Gastrocnemius medialis (tissue), 4 donors: ENCODE data around the gene FNDC5. TPM values are rescaled to one million over a fixed set of nuclear protein-coding genes. Genes with fewer than 3 reads are reported as not detected.
A peak's percentile ranks its signal among the peaks of the same experiment; 100 is the strongest.

Source experiments
- ATAC-seq, 2 donors: fragments of 150-250 bp; one replicate each; pipeline ENCODE4 v1.9.1; 2016
- DNase-seq, 2 donors: peaks; one replicate each; pipeline ENCODE4 v3.0.0-alpha.2; 2019
- H3K27ac ChIP-seq, 4 donors: fragments of 200-600 bp; sonication (generic); 1 replicate in 1 of 4; 2 replicates in 3 of 4; pipeline ENCODE4 v1.5.1; 2016 to 2018; ENCODE audit warnings: mild to moderate bottlenecking in 2 of 4, moderate library complexity in 1 of 4
- H3K27me3 ChIP-seq, 3 donors: fragments of 200-600 bp; sonication (generic) in 2 of 3; 1 replicate in 1 of 3; 2 replicates in 2 of 3; pipeline versions ENCODE4 v1.5.1 to v1.6.0; 2016 to 2019; ENCODE audit warnings: mild to moderate bottlenecking in 1 of 3, moderate library complexity in 1 of 3
- H3K36me3 ChIP-seq, 2 donors: fragments of 200-600 bp; sonication (generic) in 1 of 2; one replicate each; pipeline ENCODE4 v1.5.1; 2017 to 2018
- H3K4me1 ChIP-seq, 2 donors: fragments of 200-600 bp; sonication (generic) in 1 of 2; one replicate each; pipeline ENCODE4 v1.5.1; 2016 to 2017; ENCODE audit warnings: mild to moderate bottlenecking in 2 of 2
- H3K4me3 ChIP-seq, 4 donors: fragments of 200-600 bp; sonication (generic) in 3 of 4; 1 replicate in 1 of 4; 2 replicates in 3 of 4; pipeline ENCODE4 v1.5.1; 2016 to 2019; ENCODE audit warnings: mild to moderate bottlenecking in 2 of 4
- H3K9me3 ChIP-seq, 3 donors: fragments of 200-600 bp; sonication (generic) in 2 of 3; 1 replicate in 1 of 3; 2 replicates in 2 of 3; pipeline ENCODE4 v1.5.1; 2016 to 2019
- POLR2A ChIP-seq, 2 donors: fragments of 450-650 bp; IDR thresholded peaks; one replicate each; pipeline ENCODE4 v1.6.1; 2017; ENCODE audit warnings: antibody characterized with exemption in 2 of 2, mild to moderate bottlenecking in 2 of 2, moderate library complexity in 2 of 2
- in situ Hi-C, 4 donors: fragments of 200-750 bp; cut with MboI; loops; one replicate each; pipeline versions ENCODE4 v1.15.0 to v1.8.0; 2017; ENCODE audit warnings: low sequenced_read_pairs in 4 of 4
- intact Hi-C: fragments of 100-400 bp; cut with DNase I; formaldehyde crosslinking; loops from one replicate; pipeline ENCODE4 v1.15.1; 2023; ENCODE audit warnings: low total_unique reads
- total RNA-seq, 4 donors: library from RNA; depleted of rRNA; stranded (reverse); fragments of >200 nt; gene quantifications; one replicate each; pipeline versions ENCODE4 v1.1.0 to v1.2.3, GENCODE V29; 2016
- TF ChIP-seq, protein P1 (sequence below), 5 experiments: fragments of 450-650 bp in 3 of 5; fragments of 200-600 bp in 2 of 5; sonication (generic) in 2 of 5; IDR thresholded peaks in 4 of 5; conservative IDR thresholded peaks in 1 of 5; 1 replicate in 4 of 5; 2 replicates in 1 of 5; pipeline ENCODE4 v1.5.1; 2016 to 2019; ENCODE audit warnings: antibody characterized with exemption in 5 of 5, mild to moderate bottlenecking in 3 of 5, moderate library complexity in 3 of 5

Gene FNDC5
- total RNA-seq, 4 donors from 2014 or later, result 39.6 to 274 (median 114) TPM

DNA sequence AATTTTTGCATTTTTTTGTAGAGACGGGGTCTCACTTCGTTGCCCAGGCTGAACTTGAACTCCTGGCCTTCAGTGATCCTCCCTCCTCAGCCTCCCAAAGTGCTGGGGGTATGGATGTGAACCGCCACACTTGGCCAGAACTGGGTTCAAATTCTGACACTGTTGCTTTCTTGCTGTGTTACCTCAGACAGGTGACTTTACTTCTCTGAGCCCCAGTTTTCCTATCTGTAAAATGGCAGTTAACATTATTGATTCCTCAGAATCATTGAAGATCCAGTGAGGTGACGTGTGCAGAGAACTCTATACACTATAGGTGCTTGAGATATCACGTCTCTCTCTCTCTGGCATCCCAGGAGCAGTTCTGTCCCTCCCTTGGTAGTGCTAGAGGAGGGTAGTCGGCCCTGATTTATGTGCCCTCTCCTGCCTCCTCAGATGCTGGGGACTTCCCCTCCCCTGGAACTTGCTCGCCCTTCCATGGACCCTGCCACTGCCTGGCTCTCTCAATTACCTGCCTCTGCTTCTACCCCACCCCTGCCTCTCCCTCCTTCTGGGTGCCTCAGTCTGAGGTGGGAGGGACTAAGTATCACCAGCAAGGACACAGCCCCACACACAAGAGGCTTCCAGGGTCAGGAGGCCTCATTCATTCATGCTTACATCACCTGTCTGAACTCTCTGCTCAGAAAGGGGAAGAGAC, 12.8 kb upstream of the FNDC5 start:
- H3K36me3 ChIP-seq, result no peaks in the 10 kb centered on the region
- peaks cover 11 to 14% of the 10 kb centered on the region in 2 donors for H3K4me1 ChIP-seq
- no peak overlapping the region for H3K27ac ChIP-seq
- ATAC-seq, result no peak
- TF ChIP-seq, protein P1, sequence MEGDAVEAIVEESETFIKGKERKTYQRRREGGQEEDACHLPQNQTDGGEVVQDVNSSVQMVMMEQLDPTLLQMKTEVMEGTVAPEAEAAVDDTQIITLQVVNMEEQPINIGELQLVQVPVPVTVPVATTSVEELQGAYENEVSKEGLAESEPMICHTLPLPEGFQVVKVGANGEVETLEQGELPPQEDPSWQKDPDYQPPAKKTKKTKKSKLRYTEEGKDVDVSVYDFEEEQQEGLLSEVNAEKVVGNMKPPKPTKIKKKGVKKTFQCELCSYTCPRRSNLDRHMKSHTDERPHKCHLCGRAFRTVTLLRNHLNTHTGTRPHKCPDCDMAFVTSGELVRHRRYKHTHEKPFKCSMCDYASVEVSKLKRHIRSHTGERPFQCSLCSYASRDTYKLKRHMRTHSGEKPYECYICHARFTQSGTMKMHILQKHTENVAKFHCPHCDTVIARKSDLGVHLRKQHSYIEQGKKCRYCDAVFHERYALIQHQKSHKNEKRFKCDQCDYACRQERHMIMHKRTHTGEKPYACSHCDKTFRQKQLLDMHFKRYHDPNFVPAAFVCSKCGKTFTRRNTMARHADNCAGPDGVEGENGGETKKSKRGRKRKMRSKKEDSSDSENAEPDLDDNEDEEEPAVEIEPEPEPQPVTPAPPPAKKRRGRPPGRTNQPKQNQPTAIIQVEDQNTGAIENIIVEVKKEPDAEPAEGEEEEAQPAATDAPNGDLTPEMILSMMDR (IDR thresholded peaks at IDR 0.05 in 4 of 5, conservative IDR thresholded peaks at IDR 0.05 in 1 of 5), result no peak
- TF ChIP-seq POLR2A (IDR thresholded peaks at IDR 0.05), result no peak
- H3K27me3 ChIP-seq, result peaks cover 15 to 25% (median 22%) of the 10 kb centered on the region in 3 donors
- H3K4me3 ChIP-seq, result no peak overlapping the region
- intact Hi-C loops (no loop called here), in situ Hi-C loops (no loop called here)
- DNase-seq, result no peak
- no peaks in the 10 kb centered on the region for H3K9me3 ChIP-seq

DNA sequence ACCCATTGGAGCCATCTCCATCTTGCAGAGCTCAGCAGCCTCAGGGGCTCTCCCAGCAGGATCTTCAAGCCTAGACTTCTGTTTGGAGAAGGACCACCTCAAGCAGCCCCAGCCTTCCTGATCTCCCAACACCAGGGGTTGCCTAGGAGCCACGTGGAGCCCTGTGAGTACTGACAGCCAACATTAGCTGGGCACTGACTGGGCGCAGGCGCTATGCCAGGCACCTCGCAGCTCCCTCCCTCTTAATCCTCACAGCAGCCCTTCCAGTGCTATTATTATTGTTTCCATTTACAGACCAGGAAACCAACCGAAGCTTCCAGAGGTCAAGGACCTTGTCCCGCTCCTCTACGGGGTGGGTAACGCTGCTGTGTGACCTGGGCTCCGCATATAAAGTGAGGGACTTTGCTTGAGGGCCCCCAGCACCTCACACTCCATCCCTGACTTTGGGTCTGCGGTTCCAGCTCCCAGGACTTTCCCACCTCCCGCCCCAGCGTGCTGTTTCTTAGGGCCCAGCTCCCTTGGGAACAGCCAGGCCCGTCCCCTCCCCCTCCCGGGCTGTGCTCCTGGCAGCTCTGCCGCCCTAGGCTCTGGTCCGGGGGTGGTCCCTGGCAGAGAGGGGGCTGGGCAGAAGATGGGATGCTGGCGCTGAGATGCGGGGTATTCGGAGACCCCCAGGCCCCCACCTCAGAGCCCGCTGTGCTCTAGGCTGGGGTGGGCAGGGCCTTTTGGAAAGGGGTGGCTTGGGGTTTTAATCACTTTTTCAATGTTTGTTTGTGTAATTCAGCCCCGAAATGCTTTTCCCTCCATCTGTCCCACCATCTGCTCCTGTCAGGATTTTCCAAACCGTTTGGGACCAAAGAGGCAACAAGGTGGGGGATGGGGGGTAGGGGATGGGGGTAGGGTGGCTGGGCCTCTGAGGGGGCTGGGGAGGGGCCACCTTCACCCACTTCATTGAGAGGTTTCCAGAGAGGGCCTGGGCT, 11.4 kb upstream of the FNDC5 start:
- ATAC-seq (peak; percentile 67 to 68), DNase-seq (peak in 1 of 2 donors; percentile 47)
- intact Hi-C loops (no loop called here), in situ Hi-C loops (no loop called here)
- Histone ChIP-seq H3K27me3 (peaks cover 7 to 16% (median 15%) of the 10 kb centered on the region in 3 donors), H3K9me3 (no peaks in the 10 kb centered on the region), H3K36me3 (no peaks in the 10 kb centered on the region), H3K4me1 (peaks cover 11 to 17% of the 10 kb centered on the region in 2 donors), H3K27ac (peak overlapping the region in 3 of 4 donors; percentile 12 to 49 (median 23)), H3K4me3 (peak overlapping the region in 3 of 4 donors; percentile 11 to 25 (median 14))
- TF ChIP-seq, protein P1 (IDR thresholded peaks at IDR 0.05 in 4 of 5, conservative IDR thresholded peaks at IDR 0.05 in 1 of 5), result no peak
- no peak for TF ChIP-seq POLR2A (IDR thresholded peaks at IDR 0.05)

- ATAC-seq (no peak), DNase-seq (no peak)
- Histone ChIP-seq H3K4me1 (peaks cover 16 to 17% of the 10 kb centered on the region in 2 donors), H3K4me3 (no peak overlapping the region), H3K9me3 (no peaks in the 10 kb centered on the region), H3K27ac (peak overlapping the region in 1 of 4 donors; percentile 37), H3K36me3 (no peaks in the 10 kb centered on the region), H3K27me3 (peaks cover 0 to 8% (median 8%) of the 10 kb centered on the region in 3 donors)
- intact Hi-C loops, result no loop called here
- no peak for TF ChIP-seq POLR2A (IDR thresholded peaks at IDR 0.05)
- TF ChIP-seq, protein P1 (IDR thresholded peaks at IDR 0.05 in 4 of 5, conservative IDR thresholded peaks at IDR 0.05 in 1 of 5), result no peak
- in situ Hi-C loops, result no loop called here
Observed at GRCh38 chr1:32881291-32881690, 10.6 kb upstream of the FNDC5 start.

- DNase-seq (no peak), ATAC-seq (no peak)
- intact Hi-C loops (no loop called here), in situ Hi-C loops (no loop called here)
- no peaks in the 10 kb centered on the region for H3K36me3 ChIP-seq
- TF ChIP-seq, protein P1 (IDR thresholded peaks at IDR 0.05 in 4 of 5, conservative IDR thresholded peaks at IDR 0.05 in 1 of 5), result no peak
- TF ChIP-seq POLR2A (IDR thresholded peaks at IDR 0.05), result no peak
- no peak overlapping the region for H3K27ac ChIP-seq
- H3K9me3 ChIP-seq, result no peaks in the 10 kb centered on the region
- no peaks in the 10 kb centered on the region for H3K27me3 ChIP-seq
- H3K4me1 ChIP-seq, result peaks cover 16 to 17% of the 10 kb centered on the region in 2 donors
- H3K4me3 ChIP-seq, result no peak overlapping the region
Observed at GRCh38 chr1:32878637-32879041, 7.9 kb upstream of the FNDC5 start.
